HCEC 1CT (cell line): ENCODE measurements around the gene FAM120A.
"Not testable (repeated sequence)": the region's sequence is repeated elsewhere in the genome, so short reads cannot be mapped to it uniquely, and the experiment has no call there.

ENCODE experiments used
- DNase-seq: peaks from one replicate; pipeline ENCODE4 v3.0.0-alpha.2; 2017

The FAM120A gene, protein sequence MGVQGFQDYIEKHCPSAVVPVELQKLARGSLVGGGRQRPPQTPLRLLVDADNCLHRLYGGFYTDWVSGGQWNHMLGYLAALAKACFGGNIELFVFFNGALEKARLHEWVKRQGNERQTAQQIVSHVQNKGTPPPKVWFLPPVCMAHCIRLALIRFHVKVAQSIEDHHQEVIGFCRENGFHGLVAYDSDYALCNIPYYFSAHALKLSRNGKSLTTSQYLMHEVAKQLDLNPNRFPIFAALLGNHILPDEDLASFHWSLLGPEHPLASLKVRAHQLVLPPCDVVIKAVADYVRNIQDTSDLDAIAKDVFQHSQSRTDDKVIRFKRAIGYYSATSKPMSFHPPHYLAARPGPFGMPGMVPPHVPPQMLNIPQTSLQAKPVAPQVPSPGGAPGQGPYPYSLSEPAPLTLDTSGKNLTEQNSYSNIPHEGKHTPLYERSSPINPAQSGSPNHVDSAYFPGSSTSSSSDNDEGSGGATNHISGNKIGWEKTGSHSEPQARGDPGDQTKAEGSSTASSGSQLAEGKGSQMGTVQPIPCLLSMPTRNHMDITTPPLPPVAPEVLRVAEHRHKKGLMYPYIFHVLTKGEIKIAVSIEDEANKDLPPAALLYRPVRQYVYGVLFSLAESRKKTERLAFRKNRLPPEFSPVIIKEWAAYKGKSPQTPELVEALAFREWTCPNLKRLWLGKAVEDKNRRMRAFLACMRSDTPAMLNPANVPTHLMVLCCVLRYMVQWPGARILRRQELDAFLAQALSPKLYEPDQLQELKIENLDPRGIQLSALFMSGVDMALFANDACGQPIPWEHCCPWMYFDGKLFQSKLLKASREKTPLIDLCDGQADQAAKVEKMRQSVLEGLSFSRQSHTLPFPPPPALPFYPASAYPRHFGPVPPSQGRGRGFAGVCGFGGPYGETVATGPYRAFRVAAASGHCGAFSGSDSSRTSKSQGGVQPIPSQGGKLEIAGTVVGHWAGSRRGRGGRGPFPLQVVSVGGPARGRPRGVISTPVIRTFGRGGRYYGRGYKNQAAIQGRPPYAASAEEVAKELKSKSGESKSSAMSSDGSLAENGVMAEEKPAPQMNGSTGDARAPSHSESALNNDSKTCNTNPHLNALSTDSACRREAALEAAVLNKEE

DNA sequence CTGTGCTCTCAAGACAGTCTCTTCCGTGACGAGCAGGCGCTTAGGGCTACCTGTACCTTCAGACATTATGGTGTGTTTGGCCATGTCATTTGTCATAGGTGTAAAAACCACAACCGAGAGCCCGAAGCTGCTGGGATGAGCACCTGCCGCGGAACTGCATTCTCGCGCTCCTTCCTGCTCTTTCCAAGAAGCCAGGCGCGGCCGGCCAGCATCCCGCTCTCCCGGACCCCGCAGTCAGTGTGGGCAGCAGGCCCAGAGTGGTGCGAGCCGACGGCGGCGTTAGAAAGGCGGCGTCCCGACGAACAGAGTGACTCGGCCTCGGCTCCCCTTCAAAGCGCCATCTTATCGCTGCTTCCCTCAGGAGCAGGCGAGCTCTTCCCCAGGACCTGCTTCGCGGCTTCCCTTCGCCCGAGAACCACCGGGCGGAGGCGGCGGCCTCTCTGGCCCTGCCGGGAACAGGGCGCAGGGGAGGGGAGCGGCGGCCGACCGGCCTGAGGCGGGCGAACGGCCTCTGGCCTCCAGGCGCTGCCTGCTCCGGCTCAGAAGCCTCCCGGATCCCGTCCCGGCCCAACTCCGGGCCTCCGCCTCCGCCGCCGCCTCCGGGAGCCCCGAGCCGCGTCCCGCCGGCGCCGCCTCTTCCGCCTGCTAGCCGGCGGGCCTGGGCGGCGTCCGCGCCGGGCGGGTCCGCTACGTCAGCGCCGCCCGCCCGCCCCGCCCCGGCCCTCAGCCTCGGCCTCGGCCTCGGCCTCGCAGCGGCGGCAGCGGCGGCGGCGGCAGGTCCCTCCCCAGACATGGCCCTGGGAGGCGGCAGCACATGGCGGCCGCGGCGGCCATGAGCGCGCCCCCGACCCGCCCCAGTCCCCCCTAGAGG is at the start of gene FAM120A:
Gene FAM120A, plus strand, starts transcription at position 741 of the 871 bp plus-strand sequence. CDS start 231 bp downstream, outside the sequence.
- DNase-seq = peak; percentile 83

DNA sequence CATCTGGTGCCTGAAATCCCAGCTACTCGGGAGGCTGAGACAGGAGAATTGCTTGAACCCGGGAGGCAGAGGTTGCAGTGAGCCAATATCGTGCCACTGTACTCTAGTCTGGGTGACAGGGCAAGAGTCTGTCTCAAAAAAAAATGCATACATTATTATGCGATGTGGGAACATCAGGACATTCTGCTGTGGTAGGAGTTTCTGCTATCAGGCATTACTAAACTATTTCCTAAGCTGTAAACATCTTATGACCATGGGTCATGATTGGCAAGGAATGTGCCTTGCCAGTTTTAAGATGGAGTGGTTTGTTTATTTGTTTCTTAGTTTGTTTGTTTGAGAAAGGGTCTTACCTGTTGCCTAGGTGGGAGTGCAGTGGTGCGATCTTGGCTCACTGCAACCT is 45.1 kb upstream of the FAM120A start:
- DNase-seq = no peak

DNA sequence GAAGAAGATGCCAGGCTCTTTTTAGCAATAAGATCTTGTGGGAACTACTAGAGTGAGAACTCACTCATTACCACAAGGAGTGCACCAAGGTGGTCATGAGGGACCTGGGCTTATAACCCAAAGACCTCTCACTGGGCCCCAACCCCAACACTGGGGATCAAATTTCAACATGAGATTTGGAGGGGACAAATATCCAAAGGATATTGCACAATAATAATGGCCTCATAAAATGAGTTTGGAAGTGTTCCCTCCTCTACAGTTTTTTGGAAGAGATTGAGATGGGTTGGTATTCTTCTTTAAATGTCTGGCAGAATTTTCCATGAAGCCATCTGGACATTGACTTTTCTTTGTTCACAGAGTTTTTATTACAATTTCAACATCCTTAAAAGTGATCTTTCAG is 38.0 kb upstream of the FAM120A start:
- no peak for DNase-seq

DNA sequence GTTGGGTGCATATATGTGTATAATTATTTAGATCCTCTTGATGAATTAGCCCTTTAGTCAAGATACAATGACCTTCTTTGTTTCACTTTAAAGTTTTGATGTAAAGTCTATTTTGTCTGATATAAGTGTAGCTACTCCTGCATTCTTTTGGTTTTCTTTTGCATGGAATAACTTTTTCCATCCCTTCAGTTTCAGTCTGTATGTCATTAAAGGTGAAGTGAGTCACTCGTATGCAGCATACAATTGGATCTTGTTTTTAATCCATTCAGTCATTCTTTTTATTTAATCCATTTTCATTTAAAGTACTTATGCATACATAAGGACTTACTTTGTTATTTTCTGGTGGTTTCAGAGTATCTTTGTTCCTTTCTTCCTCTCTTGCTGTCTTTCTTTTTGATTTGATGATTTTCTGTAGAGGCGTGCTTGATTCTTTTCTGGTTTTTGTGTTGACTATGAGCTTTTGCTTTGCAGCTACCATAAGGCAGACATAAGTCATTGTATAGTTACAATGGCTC is 36.3 kb upstream of the FAM120A start:
- DNase-seq = no peak

DNA sequence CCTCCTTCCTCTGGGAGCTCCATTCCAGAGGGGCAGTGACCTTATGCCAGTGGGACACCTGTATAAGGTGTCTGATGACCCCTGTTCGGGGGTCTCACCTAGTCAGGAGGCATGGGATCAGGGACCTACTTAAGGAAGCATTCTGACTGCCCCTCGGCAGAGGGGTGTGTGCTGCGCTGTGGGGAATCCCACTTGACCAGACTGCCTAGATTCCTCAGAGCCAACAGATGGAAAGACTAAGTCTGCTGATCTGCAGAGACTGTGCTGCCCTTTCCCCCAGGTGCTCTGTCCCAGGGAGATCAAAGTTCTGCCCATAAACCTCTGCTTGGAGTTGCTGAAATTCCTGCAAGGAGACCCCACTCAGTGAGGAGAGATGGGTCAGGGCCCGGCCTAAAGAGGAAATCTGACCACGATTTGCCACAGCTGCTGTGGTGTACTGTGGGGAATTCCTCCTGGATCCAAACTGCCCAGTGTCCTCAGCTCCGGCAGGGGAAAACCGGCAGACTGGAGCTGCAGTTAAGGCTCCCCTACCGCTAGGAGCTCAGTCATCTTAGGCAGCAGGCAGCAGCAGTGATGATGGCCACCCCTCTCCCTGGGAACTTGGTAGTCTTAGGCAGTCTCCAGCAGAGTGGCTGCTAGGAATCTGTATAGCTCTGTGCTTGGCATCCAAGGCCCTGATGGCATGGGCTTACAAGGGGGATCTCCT is 34.8 kb upstream of the FAM120A start:
- DNase-seq = no peak

DNA sequence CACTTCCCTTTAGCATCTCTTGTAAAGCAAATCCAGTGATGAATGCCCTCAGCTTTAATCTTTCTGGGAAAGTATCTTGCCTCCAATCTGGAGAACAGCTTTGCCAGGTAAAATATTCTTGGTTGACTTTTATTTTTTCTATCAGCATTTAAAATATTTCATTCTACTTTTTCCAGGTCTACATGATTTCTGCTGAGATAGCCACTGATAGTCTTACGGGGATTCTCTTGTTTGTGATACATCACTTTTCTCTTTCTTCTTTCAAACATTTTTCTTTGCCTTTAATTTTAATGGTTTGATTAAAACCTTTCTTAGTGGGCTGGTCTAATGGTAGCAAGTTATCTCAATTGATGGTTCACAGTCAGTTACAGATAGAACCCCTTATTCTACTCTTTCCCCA is 33.9 kb upstream of the FAM120A start:
- DNase-seq = no peak

DNA sequence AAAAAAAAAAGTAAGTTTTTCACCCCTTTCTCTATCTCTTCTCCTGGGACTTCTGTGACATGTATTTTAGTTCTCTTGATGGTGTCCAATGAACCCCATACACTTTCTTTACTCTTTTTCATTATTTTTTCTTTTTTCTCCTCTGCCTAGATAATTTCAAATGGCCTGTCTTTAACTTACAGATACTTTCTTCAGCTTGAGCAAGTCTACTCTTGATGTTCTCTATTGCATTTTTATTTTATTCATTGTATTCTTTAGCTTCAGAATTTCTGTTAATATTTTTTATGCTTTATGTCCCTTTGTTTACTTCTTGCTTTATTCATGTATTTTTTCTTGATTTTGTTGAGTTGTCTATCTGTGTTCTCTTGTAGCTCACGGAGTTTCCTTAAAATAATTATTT is 32.5 kb upstream of the FAM120A start:
- no peak for DNase-seq

DNA sequence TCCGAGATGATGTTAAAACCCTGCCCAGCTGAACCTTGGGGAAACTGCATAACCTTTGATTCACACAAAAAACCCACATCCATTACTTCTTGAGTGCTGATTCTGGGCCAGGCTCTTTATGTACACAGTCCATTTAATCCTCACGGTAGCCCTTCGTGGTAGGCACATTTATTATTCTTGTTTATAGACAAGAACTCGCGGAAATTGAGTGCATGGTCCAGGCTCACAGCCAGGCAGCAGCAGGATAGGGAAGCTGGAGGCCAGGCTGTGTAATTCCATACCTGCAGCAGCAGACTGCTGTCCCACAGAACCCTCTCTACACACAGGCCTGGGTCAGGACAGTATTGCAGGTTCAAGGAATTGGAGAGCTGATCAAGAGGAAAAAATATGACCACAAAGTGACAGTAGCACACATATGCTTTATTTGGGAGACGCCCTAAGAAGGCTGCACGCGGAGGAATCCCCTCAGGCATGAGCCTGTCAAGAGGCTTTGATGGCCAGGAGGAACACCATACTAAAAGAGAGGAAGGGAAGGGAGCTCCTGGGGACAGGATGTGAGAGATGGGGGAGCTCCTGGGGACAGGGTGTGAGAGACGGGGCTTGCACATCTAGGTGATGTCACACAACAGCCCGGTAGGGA is 28.4 kb upstream of the FAM120A start:
- DNase-seq = no peak

DNA sequence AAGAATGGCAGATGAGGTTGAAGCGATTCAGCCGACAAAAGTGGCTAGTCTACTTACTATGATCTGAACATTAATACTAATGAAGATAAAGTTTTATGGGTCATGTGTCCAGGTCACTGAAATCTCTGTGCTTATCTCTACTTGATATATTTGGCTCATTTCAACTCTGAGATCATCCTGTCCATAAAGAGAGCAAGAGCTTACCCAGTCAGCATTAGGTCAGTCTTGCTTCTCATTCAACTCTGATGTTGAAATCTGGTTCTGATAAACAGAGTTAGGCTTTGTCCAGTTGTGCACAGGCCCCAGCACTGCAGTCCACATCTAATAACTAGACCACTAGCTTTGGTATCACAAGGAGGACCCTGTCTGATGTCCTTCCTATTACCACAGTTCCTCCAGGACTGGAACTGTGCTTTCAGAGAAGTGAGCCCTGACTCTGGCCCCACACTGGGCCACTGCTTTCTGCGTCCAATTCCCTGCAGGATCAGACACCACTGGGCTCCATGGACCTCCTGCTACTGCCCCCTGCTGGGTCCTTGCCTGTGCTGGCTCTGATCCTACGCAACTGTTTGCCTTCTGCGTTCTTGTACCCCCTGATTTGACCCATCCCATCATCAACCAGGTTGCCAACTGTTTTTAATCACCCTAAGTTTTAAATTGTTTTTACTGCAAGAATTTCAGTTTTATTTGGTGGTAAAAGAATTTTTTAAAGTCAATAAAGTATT is 23.7 kb upstream of the FAM120A start:
- no peak for DNase-seq

DNA sequence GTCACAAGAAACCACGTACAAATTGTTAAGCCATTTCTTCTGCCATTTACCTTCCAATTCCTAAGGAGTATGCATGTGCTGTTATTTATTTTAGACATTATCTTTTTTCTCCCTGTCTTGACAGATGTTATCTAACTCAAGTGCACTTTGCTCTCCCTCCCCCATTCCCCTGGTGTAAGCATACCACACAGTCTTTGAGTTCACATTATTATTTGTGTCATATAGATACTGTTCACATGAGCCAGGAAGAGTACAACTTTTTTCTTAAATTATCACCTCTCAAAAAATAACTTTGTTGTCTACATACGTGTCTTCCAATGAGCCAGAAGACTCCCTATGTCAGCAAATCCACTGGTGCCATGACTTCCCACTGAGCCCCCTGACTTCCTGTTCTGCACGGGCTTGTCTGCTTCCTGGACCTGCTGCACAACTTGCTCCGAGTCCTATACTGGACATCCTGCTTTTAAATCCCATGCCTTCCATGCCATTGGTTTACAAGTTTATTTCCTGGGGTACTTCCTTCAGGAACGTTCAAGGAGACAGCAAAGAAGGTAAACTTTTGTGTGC is 19.9 kb upstream of the FAM120A start:
- DNase-seq = no peak

DNA sequence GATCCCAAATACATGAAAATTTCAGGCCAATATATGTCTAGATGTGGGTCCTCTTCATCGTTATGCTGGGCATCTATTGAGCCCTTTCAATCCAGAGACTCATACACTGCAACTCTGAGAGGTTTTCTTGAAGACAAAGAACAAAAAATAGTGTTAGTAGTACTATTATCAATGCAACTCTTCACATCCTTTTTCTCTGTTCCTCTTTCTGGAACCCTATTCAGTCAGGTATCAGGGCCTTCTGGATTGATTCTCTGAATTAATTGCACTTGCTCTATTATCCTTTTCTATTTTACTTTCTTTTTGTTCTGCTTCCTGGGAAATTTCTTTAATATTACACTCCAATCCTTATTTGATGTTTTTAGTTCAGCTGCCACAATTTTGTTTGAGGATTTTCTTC is 18.5 kb upstream of the FAM120A start:
- no peak for DNase-seq

DNA sequence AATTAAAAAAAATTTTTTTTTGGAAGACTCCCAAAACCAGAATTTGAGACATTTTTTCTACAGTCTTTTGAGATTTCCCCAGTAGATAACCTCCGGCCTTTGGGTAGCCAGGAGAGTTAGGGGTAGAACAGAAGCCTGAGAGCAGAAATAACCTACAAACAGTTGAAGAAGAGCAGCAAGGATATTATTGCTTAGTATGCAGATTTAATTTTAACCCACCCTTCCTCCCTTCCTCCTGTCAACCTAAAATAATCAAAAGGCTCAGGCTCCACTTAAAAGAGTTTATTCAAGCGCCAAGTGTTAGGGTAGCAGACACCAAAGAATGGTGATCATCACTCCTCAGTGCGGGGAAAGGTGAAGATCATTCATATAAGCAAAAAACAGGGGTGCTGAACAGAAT is 17.4 kb upstream of the FAM120A start:
- no peak for DNase-seq

DNA sequence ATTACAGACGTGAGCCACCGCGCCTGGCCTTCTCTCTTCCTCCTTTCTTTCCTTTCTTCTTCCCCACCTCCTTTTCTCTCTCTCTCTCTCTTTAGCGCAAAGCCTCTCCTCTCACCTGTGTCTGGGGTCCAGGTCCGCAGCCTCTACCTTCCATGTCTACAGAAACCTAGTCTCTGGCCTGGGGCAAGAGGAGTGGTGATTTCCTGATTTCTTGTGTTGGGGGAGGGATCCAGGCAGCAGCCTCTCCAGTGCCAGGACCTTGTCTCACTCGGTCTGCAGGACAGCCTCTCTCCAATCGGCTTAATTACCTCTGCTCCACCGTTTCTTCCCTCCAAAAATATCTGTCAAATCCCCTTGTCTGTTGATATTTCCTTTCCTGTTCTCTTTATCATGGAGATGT is 16.1 kb upstream of the FAM120A start:
- no peak for DNase-seq

DNA sequence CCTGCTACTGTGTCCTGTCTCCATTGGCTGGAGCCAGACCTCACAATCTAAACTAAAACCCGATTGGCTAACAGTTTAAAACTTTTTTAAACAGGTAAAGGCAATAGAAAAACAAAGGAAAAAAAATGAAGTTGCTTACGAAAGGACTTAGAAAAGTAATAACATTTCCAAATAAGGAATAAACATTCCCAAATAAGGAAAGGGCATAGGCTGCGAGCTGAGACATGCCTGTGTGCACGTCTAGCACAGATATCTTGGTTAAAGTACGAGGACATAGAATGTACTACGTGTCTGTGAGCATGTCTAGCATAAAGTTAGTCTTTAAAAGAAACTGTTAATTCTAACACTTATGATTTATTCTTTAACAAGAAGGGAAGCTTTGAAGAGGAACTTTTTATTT is 15.3 kb upstream of the FAM120A start:
- DNase-seq = no peak

DNA sequence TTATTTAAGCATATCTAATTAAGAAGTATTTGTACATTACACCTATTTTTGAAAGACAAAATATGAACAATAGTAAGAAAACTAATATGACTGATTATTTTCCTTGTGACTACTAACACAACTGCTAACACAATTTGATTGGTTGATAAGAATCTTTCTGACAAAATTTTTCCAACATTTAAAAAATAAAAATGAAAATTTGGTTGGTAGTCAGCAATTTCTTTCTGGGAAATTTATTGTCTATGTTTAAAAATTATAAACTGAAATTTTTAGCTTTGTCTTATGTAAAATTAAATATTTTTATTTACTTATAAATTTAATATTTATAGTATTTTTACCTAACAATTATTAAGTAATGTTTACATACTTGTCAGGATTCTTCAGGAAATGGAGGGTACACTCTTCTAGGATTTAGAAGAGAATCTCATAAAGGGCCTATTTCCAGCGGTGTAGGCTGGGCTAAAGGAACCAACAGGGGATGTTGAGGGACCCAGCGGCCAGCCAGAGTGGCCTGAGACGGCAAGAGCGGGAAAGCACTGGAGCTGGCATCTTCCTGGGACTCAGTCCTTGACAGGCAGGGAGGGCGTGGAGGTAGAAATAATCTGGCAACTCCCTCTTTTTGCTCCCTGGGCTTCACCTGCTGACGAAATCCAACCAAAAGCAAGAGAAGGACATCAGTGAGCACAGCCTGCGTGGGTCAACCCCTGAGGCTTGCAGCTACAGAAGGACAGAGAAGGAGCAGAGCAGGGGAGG is 14.7 kb upstream of the FAM120A start:
- DNase-seq = no peak

DNA sequence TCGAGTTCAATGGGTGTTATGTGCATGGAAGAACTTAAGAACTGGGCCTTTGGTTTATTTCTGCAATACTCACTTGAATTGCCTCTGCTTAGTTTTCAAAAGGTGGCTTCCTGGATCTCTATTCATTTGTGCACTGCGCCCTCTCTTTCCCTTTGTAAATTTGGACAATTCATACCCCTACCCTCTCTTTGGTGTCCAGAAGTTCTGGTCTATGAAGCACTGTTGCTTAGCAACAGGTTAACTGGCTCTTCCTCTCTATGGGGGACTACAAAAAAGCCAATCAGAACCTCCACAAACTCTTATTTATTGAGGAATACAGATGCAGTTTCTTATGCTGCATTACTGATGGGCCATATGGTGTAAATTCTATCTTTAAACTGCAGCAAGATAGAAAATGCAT is 13.5 kb upstream of the FAM120A start:
- no peak for DNase-seq

DNA sequence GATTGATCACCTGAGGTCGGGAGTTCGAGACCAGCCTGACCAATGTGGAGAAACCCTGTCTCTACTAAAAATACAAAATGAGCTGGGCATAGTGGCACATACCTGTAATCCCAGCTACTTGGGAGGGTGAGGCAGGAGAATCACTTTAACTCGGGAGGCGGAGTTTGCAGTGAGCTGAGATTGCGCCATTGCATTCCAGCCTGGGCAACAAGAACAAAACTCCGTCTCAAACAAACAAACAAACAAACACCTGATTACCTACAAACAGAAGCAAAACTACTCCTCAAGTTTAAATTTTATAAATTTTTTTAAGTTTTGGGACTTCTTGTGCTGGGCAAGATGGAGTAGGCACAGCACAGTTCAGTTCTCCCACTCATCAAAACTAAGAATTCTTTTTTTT is 12.2 kb upstream of the FAM120A start:
- not testable (repeated sequence) for DNase-seq

DNA sequence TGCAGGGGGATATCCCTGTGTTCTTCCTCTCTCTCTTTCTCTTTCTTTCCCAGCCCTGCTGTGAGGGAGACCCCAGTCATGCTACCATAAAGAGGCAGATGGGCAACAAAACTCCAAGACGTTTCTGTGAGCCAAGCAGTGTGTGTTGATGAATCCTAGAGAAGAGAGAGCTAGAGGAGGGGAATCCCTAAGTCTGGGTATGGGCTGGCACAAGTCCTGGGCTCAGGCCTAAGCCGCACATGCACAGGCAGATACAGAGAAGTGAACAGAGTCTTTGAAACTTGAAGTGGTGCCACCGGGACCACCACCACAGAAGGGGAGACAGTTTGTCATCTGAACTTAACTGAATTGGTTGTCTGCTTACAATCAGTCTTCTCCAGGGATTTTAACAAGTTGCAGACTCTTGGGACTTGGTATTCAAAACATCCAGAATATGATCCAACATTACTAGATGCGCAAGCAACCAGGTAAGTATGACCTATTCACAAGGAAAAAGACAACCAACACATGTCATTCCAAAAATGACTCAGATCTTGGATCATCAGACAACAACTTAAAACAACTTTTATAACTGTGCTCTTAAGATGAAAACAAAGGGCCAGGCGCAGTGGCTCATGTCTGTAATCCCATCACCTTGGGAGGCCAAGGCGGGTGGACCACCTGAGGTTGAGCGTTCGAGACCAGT is 10.4 kb upstream of the FAM120A start:
- DNase-seq = no peak

DNA sequence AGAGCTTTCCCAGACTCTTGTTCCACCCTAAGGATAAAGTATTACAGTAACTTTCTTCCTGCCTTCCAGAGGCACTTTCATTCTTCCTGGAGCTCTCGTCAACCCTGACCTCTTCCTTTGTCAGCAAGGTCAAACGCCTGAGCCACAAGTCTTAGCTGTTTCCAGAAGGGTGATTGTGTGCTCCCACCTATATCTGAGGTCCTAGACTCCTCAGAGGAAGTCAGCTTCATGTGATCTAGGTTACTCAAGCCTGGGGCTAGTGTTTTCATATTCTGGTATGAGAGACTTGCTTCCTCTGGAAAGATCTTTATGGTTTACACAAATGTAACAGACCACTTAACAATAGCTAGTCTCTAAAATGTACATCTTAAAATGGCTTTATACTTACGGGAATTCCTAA is 5.4 kb upstream of the FAM120A start:
- DNase-seq = no peak
